ENCODE data around the gene RAB3GAP2. TPM values are rescaled to one million over a fixed set of nuclear protein-coding genes. Genes with fewer than 3 reads are reported as not detected.

Gene RAB3GAP2
- total and polyA plus RNA-seq, 2 donors (not counting 1 experiment from before 2014, with no cell fraction given) = 31.0 to 43.8 TPM

- H3K79me2 ChIP-seq (ENCODE audit: control insufficient read depth, insufficient read depth, low read length) = peaks cover 14% of the 10 kb centered on the region
- H3K4me1 ChIP-seq (ENCODE audit: control insufficient read depth, extremely low read depth, insufficient read depth, low read length) = no peaks in the 10 kb centered on the region
- no peaks in the 10 kb centered on the region for H4K20me1 ChIP-seq (ENCODE audit: control insufficient read depth, extremely low read depth, insufficient read depth, low read length)
- H3K4me3 ChIP-seq (replicated peaks in 1 of 4; ENCODE audit: control extremely low read depth in 1 of 4, insufficient read depth in 1 of 4, low read depth in 3 of 4, low read length in 4 of 4) = no peak overlapping the region
- no peak overlapping the region for H3K4me2 ChIP-seq (ENCODE audit: extremely low read depth, insufficient read depth, low read length)
- no peak overlapping the region for H3K27ac ChIP-seq (ENCODE audit: insufficient read depth, low read length)
- H3K9me3 ChIP-seq (ENCODE audit: control insufficient read depth, insufficient read depth, low read depth, low read length) = no peaks in the 10 kb centered on the region
- TF ChIP-seq EZH2 (IDR thresholded peaks at IDR 0.05; ENCODE audit: low read length, missing control alignments) = no peak
- TF ChIP-seq, protein P1, sequence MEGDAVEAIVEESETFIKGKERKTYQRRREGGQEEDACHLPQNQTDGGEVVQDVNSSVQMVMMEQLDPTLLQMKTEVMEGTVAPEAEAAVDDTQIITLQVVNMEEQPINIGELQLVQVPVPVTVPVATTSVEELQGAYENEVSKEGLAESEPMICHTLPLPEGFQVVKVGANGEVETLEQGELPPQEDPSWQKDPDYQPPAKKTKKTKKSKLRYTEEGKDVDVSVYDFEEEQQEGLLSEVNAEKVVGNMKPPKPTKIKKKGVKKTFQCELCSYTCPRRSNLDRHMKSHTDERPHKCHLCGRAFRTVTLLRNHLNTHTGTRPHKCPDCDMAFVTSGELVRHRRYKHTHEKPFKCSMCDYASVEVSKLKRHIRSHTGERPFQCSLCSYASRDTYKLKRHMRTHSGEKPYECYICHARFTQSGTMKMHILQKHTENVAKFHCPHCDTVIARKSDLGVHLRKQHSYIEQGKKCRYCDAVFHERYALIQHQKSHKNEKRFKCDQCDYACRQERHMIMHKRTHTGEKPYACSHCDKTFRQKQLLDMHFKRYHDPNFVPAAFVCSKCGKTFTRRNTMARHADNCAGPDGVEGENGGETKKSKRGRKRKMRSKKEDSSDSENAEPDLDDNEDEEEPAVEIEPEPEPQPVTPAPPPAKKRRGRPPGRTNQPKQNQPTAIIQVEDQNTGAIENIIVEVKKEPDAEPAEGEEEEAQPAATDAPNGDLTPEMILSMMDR (conservative IDR thresholded peaks at IDR 0.05 in 1 of 2, IDR thresholded peaks at IDR 0.05 in 1 of 2; ENCODE audit: low read depth in 1 of 2, low read length in 2 of 2) = no peak
- H3K9ac ChIP-seq (ENCODE audit: insufficient read depth, low read length) = no peak overlapping the region
- no peak overlapping the region for H2AFZ ChIP-seq (ENCODE audit: low read length)
- no peaks in the 10 kb centered on the region for H3K36me3 ChIP-seq (ENCODE audit: control insufficient read depth, insufficient read depth, low read length)
- DNase-seq (ENCODE audit: low read depth in 2 of 2) = no peak
- H3K27me3 ChIP-seq (ENCODE audit: control insufficient read depth, insufficient read depth, low read length) = no peaks in the 10 kb centered on the region
Measured at GRCh38 chr1:220226752-220227151, 45.5 kb downstream of the RAB3GAP2 start.

GRCh38 chr1:220225957-220226356, 46.3 kb downstream of the RAB3GAP2 start:
- TF ChIP-seq EZH2 (IDR thresholded peaks at IDR 0.05; ENCODE audit: low read length, missing control alignments) = no peak
- TF ChIP-seq, protein P1 (conservative IDR thresholded peaks at IDR 0.05 in 1 of 2, IDR thresholded peaks at IDR 0.05 in 1 of 2; ENCODE audit: low read depth in 1 of 2, low read length in 2 of 2) = no peak
- Histone ChIP-seq H3K36me3 (ENCODE audit: control insufficient read depth, insufficient read depth, low read length) (no peaks in the 10 kb centered on the region), H3K4me3 (replicated peaks in 1 of 4; ENCODE audit: control extremely low read depth in 1 of 4, insufficient read depth in 1 of 4, low read depth in 3 of 4, low read length in 4 of 4) (no peak overlapping the region), H3K9ac (ENCODE audit: insufficient read depth, low read length) (no peak overlapping the region), H3K9me3 (ENCODE audit: control insufficient read depth, insufficient read depth, low read depth, low read length) (no peaks in the 10 kb centered on the region), H3K4me1 (ENCODE audit: control insufficient read depth, extremely low read depth, insufficient read depth, low read length) (no peaks in the 10 kb centered on the region), H3K79me2 (ENCODE audit: control insufficient read depth, insufficient read depth, low read length) (peaks cover 16% of the 10 kb centered on the region), H3K27ac (ENCODE audit: insufficient read depth, low read length) (no peak overlapping the region), H3K27me3 (ENCODE audit: control insufficient read depth, insufficient read depth, low read length) (no peaks in the 10 kb centered on the region), H2AFZ (ENCODE audit: low read length) (no peak overlapping the region), H4K20me1 (ENCODE audit: control insufficient read depth, extremely low read depth, insufficient read depth, low read length) (no peaks in the 10 kb centered on the region), H3K4me2 (ENCODE audit: extremely low read depth, insufficient read depth, low read length) (no peak overlapping the region)
- no peak for DNase-seq (ENCODE audit: low read depth in 2 of 2)

GRCh38 chr1:220224611-220225124, 47.6 kb downstream of the RAB3GAP2 start:
- Histone ChIP-seq H3K36me3 (ENCODE audit: control insufficient read depth, insufficient read depth, low read length) (no peaks in the 10 kb centered on the region), H2AFZ (ENCODE audit: low read length) (no peak overlapping the region), H3K4me3 (replicated peaks in 1 of 4; ENCODE audit: control extremely low read depth in 1 of 4, insufficient read depth in 1 of 4, low read depth in 3 of 4, low read length in 4 of 4) (no peak overlapping the region), H3K4me1 (ENCODE audit: control insufficient read depth, extremely low read depth, insufficient read depth, low read length) (no peaks in the 10 kb centered on the region), H3K9ac (ENCODE audit: insufficient read depth, low read length) (no peak overlapping the region), H3K9me3 (ENCODE audit: control insufficient read depth, insufficient read depth, low read depth, low read length) (no peaks in the 10 kb centered on the region), H3K4me2 (ENCODE audit: extremely low read depth, insufficient read depth, low read length) (no peak overlapping the region), H4K20me1 (ENCODE audit: control insufficient read depth, extremely low read depth, insufficient read depth, low read length) (no peaks in the 10 kb centered on the region), H3K27me3 (ENCODE audit: control insufficient read depth, insufficient read depth, low read length) (no peaks in the 10 kb centered on the region), H3K79me2 (ENCODE audit: control insufficient read depth, insufficient read depth, low read length) (peaks cover 13% of the 10 kb centered on the region), H3K27ac (ENCODE audit: insufficient read depth, low read length) (no peak overlapping the region)
- no peak for DNase-seq (ENCODE audit: low read depth in 2 of 2)
- TF ChIP-seq, protein P1 (conservative IDR thresholded peaks at IDR 0.05 in 1 of 2, IDR thresholded peaks at IDR 0.05 in 1 of 2; ENCODE audit: low read depth in 1 of 2, low read length in 2 of 2) = no peak
- no peak for TF ChIP-seq EZH2 (IDR thresholded peaks at IDR 0.05; ENCODE audit: low read length, missing control alignments)

All from fibroblast of lung (primary cell).